NCI-H345 (cell line): Measurements from ENCODE around the gene FUT4.
"Not testable (repeated sequence)": the region's sequence is repeated elsewhere in the genome, so short reads cannot be mapped to it uniquely, and the experiment has no call there.

Source experiments
- DNase-seq: peaks from one replicate; lab custom pipeline; 2025; lab: John Stamatoyannopoulos, UW

The FUT4 gene

GRCh38 chr11:94533206-94533605, 10.5 kb upstream of the FUT4 start:
- no peak for DNase-seq

- DNase-seq = no peak
Observed at GRCh38 chr11:94533696-94534630, 9.8 kb upstream of the FUT4 start.

GRCh38 chr11:94536386-94536785, 7.3 kb upstream of the FUT4 start:
- no peak for DNase-seq

- no peak for DNase-seq
Observed at GRCh38 chr11:94537031-94537600, 6.6 kb upstream of the FUT4 start.

GRCh38 chr11:94539420-94539819, 4.3 kb upstream of the FUT4 start:
- no peak for DNase-seq

- no peak for DNase-seq
Observed at GRCh38 chr11:94544646-94545263, 1.0 kb downstream of the FUT4 start.

- no peak for DNase-seq
Observed at GRCh38 chr11:94545264-94546161, 1.8 kb downstream of the FUT4 start.

- no peak for DNase-seq
Observed at GRCh38 chr11:94546162-94546470, 2.4 kb downstream of the FUT4 start.

GRCh38 chr11:94546886-94547285, 3.2 kb downstream of the FUT4 start:
- no peak for DNase-seq

GRCh38 chr11:94549146-94549545, 5.4 kb downstream of the FUT4 start:
- DNase-seq = no peak

GRCh38 chr11:94550513-94550912, 6.8 kb downstream of the FUT4 start:
- DNase-seq = no peak

- no peak for DNase-seq
Observed at GRCh38 chr11:94553938-94554337, 10.2 kb downstream of the FUT4 start.

GRCh38 chr11:94555752-94556329, 12.1 kb downstream of the FUT4 start:
- DNase-seq = not testable (repeated sequence)

GRCh38 chr11:94557421-94557820, 13.7 kb downstream of the FUT4 start:
- no peak for DNase-seq

- DNase-seq = no peak
Observed at GRCh38 chr11:94557992-94558391, 14.3 kb downstream of the FUT4 start.

- DNase-seq = no peak
Observed at GRCh38 chr11:94558468-94558867, 14.7 kb downstream of the FUT4 start.

GRCh38 chr11:94558932-94559331, 15.2 kb downstream of the FUT4 start:
- DNase-seq = no peak

- no peak for DNase-seq
Observed at GRCh38 chr11:94559361-94559760, 15.6 kb downstream of the FUT4 start.

GRCh38 chr11:94560834-94561233, 17.1 kb downstream of the FUT4 start:
- no peak for DNase-seq

- no peak for DNase-seq
Observed at GRCh38 chr11:94563176-94563847, 19.6 kb downstream of the FUT4 start.

- no peak for DNase-seq
Observed at GRCh38 chr11:94563848-94564467, 20.2 kb downstream of the FUT4 start.
